K562 (cell line): ENCODE data around the gene MRPL2. TPM values are rescaled to one million over a fixed set of nuclear protein-coding genes. Genes with fewer than 3 reads are reported as not detected.

Source experiments
- GABPB1 ChIP-seq: sonication (generic); formaldehyde crosslinking; IDR thresholded peaks from 2 replicates; pipeline ENCODE4 v1.8.0; 2022; ENCODE audit warnings: mild to moderate bottlenecking, missing genetic modification reagents
- MAFG ChIP-seq: fragments of 450-650 bp; conservative IDR thresholded peaks from 2 replicates; pipeline ENCODE4 v1.6.1; 2016; ENCODE audit warnings: missing genetic modification characterization, missing compliant biosample characterization
- MTA3 ChIP-seq: fragments of 450-650 bp; formaldehyde crosslinking; IDR thresholded peaks from 2 replicates; pipeline ENCODE4 v1.6.1; 2017; ENCODE audit warnings: mild to moderate bottlenecking, borderline replicate concordance
- SRSF1 ChIP-seq: fragments of 200-400 bp; formaldehyde crosslinking; IDR thresholded peaks from 2 replicates; pipeline ENCODE4 v1.6.1; 2017; ENCODE audit warnings: mild to moderate bottlenecking, low read depth, low read length, moderate library complexity
- ZNF253 ChIP-seq: fragments of 250-450 bp; sonication (Bioruptor Pico); conservative IDR thresholded peaks from 2 replicates; pipeline ENCODE4 v1.6.1; 2021; ENCODE audit warnings: mild to moderate bottlenecking
- ZNF316 ChIP-seq: fragments of 450-650 bp; IDR thresholded peaks from 2 replicates; pipeline ENCODE4 v1.6.1; 2016
- ZNF695 ChIP-seq: fragments of 450-650 bp; formaldehyde crosslinking; IDR thresholded peaks from 2 replicates; pipeline ENCODE4 v1.4.0; 2020; ENCODE audit warnings: mild to moderate bottlenecking, moderate library complexity
- polyA plus RNA-seq, 8 experiments: library from polyadenylated mRNA; depleted of rRNA in 4 of 8; stranded (reverse) in 5 of 8; unstranded in 3 of 8; fragments of >200 nt; fragmentation: Nextera tagmentation in 2 of 8; fragmentation: Illumina TruSeq in 1 of 8; extraction: Ambion mirVana in 2 of 8; extraction: Trizol in 1 of 8; gene quantifications; 2 replicates each; pipeline versions ENCODE4 v1.2.1 to v1.2.3, GENCODE V29; 2011 to 2014; ENCODE audit warnings: inconsistent platforms in 1 of 8, missing spikeins in 1 of 8
- total RNA-seq, 7 experiments: library from RNA; depleted of rRNA in 6 of 7; stranded (reverse); fragments of >200 nt in 6 of 7; fragmentation: Illumina TruSeq in 2 of 7; extraction: Trizol in 2 of 7; gene quantifications; 2 replicates each; pipeline versions ENCODE4 v1.2.1 to v1.2.3, GENCODE V29; 2011 to 2021; ENCODE audit warnings: low replicate concordance in 1 of 7
- TF ChIP-seq, protein P1 (sequence below): sonication (generic); formaldehyde crosslinking; IDR thresholded peaks from 2 replicates; pipeline ENCODE4 v1.8.0; 2023; ENCODE audit warnings: mild to moderate bottlenecking, missing genetic modification reagents
- TF ChIP-seq, protein P2 (sequence below): sonication (generic); formaldehyde crosslinking; IDR thresholded peaks from 2 replicates; pipeline ENCODE4 v1.8.1; 2023; ENCODE audit warnings: mild to moderate bottlenecking, missing genetic modification reagents

The MRPL2 gene
- total and polyA plus RNA-seq, 9 of the 15 experiments (the other 6 are each of a cell fraction or from before 2014, with no cell fraction given) = 63.1 to 262 (median 121) TPM

- TF ChIP-seq, protein P1, sequence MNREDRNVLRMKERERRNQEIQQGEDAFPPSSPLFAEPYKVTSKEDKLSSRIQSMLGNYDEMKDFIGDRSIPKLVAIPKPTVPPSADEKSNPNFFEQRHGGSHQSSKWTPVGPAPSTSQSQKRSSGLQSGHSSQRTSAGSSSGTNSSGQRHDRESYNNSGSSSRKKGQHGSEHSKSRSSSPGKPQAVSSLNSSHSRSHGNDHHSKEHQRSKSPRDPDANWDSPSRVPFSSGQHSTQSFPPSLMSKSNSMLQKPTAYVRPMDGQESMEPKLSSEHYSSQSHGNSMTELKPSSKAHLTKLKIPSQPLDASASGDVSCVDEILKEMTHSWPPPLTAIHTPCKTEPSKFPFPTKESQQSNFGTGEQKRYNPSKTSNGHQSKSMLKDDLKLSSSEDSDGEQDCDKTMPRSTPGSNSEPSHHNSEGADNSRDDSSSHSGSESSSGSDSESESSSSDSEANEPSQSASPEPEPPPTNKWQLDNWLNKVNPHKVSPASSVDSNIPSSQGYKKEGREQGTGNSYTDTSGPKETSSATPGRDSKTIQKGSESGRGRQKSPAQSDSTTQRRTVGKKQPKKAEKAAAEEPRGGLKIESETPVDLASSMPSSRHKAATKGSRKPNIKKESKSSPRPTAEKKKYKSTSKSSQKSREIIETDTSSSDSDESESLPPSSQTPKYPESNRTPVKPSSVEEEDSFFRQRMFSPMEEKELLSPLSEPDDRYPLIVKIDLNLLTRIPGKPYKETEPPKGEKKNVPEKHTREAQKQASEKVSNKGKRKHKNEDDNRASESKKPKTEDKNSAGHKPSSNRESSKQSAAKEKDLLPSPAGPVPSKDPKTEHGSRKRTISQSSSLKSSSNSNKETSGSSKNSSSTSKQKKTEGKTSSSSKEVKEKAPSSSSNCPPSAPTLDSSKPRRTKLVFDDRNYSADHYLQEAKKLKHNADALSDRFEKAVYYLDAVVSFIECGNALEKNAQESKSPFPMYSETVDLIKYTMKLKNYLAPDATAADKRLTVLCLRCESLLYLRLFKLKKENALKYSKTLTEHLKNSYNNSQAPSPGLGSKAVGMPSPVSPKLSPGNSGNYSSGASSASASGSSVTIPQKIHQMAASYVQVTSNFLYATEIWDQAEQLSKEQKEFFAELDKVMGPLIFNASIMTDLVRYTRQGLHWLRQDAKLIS (CRISPR knock-in tag) = no peak
- peak; percentile 98 for TF ChIP-seq ZNF316
- TF ChIP-seq, protein P2, sequence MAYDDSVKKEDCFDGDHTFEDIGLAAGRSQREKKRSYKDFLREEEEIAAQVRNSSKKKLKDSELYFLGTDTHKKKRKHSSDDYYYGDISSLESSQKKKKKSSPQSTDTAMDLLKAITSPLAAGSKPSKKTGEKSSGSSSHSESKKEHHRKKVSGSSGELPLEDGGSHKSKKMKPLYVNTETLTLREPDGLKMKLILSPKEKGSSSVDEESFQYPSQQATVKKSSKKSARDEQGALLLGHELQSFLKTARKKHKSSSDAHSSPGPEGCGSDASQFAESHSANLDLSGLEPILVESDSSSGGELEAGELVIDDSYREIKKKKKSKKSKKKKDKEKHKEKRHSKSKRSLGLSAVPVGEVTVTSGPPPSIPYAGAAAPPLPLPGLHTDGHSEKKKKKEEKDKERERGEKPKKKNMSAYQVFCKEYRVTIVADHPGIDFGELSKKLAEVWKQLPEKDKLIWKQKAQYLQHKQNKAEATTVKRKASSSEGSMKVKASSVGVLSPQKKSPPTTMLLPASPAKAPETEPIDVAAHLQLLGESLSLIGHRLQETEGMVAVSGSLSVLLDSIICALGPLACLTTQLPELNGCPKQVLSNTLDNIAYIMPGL (CRISPR knock-in tag) = no peak
- TF ChIP-seq MTA3 = no peak
- peak; percentile 95 for TF ChIP-seq MAFG (tag)
- TF ChIP-seq ZNF695 (CRISPR knock-in tag) = no peak
- no peak for TF ChIP-seq GABPB1 (CRISPR knock-in tag)
- TF ChIP-seq ZNF253 (CRISPR knock-in tag) = no peak
- no peak for TF ChIP-seq SRSF1
Observed at GRCh38 chr6:43101497-43101896, 42.3 kb upstream of the MRPL2 start (continued).
